OCI-LY3 (cell line): ENCODE measurements around the gene HACD1.

Experiments used
- EZH2phosphoT487 ChIP-seq: fragments of 200-600 bp; shearing (Covaris generic); IDR thresholded peaks from 2 replicates; pipeline ENCODE4 v1.6.1; 2018; ENCODE audit warnings: antibody characterized with exemption, mixed run types, low read depth
- TF ChIP-seq, protein P1 (sequence below): fragments of 200-600, 300-600 bp; sonication (generic); IDR thresholded peaks from 2 replicates; pipeline ENCODE4 v1.5.1; 2014; ENCODE audit warnings: antibody characterized with exemption, low read length, low read depth

DNA sequence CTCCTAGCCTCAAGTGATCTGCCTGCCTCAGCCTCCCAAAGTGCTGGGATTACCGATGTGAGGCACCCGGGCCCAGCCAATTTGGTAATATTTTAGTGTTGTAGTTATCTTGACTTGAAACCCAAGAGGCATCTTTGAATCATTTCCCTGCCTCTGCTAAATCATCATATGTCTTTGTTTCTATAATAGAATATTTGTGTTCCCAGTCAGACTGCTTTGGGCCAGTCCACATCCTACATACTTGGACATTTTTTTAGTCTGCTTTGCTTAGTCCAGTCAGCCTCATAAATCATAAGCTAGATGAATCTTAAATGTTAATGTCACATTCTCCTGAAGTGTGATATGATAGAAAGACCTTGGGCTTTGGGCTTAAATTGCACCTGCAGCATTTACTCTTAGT, 32.7 kb upstream of the HACD1 start:
- TF ChIP-seq, protein P1, sequence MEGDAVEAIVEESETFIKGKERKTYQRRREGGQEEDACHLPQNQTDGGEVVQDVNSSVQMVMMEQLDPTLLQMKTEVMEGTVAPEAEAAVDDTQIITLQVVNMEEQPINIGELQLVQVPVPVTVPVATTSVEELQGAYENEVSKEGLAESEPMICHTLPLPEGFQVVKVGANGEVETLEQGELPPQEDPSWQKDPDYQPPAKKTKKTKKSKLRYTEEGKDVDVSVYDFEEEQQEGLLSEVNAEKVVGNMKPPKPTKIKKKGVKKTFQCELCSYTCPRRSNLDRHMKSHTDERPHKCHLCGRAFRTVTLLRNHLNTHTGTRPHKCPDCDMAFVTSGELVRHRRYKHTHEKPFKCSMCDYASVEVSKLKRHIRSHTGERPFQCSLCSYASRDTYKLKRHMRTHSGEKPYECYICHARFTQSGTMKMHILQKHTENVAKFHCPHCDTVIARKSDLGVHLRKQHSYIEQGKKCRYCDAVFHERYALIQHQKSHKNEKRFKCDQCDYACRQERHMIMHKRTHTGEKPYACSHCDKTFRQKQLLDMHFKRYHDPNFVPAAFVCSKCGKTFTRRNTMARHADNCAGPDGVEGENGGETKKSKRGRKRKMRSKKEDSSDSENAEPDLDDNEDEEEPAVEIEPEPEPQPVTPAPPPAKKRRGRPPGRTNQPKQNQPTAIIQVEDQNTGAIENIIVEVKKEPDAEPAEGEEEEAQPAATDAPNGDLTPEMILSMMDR, result no peak
- no peak for TF ChIP-seq EZH2phosphoT487
